ENCODE measurements around the gene SGPL1. TPM values are rescaled to one million over a fixed set of nuclear protein-coding genes. Genes with fewer than 3 reads are reported as not detected.

SGPL1 gene
- total RNA-seq, 1 donor from 2014 or later, result 42.6 TPM

DNA sequence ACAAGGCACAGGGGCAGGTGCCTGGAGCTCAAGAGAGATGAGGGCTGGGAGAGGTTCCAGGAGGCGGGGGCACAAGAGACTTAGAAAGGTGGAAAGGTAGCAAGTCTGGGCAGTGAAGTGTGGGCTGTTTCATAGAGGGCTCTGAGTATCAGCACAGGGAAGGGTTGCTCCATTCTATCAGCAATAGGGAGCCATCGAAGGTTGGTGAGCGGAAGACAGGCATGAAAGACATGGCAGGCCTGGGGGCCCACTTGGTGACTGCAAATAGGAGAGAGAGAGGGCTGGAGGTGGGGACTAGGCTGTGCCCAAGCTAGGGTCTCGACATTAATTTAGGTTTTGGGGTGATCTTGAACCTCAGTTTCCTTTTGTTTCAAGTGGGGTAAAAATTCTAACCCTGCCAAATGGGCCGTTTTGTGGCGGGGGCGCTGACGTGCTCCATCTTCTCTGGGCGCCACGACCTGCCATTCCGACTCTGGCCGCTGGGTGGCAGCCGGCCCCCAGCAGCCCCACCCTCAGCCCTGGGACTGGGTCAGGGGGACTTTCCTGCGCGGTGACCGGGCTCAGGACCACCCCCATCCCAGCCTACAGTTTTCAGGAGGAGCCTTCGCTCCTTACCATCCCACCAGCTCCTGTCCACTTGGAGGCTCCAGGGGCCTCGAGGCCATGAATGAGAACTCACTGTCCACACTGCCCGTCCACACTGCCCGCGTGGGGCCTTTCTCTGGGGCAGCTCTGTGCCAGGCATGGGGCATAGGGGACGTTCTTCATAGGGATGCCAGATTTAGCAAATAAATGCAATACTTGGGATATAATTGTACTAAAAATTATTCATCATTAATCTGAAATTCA, 109.9 kb downstream of the SGPL1 start:
- no peak for DNase-seq

DNA sequence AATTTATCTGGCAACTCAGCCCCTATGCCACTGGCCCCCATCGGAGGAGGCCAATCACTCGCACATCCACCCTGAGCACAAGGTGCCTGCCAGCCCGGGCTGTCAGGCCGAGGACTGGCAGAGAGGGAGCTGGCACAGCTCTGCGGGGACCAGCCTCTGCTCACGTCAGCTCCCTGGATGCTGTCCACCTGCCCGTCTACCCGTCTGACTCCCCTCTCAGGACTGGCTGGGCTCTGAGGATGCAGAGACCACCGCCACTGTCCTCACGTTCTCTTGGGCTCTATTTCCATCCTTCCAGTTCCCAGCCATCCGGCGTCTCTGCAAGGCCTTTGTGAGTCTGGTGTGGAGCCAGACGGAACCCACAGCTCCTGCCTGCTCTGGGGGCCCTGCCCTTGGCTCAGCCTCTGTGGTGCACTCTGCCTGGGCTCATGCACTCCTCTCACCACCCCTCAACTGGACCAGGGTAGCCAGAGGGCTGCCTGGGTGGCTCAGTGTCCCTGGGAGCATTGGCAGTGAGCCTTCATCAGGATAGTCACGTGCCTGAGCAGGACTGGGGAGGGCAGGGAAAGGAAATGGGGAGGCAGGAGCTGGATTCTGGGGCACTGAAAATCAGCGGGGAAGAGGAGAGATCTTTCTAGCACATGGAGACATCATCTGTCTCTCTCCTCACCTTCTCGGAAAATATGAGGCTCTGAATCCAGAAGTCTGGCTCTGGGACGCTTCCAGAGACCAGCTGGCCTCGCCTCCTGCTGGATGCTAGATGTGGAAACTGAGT, 110.7 kb downstream of the SGPL1 start:
- DNase-seq, result no peak

DNA sequence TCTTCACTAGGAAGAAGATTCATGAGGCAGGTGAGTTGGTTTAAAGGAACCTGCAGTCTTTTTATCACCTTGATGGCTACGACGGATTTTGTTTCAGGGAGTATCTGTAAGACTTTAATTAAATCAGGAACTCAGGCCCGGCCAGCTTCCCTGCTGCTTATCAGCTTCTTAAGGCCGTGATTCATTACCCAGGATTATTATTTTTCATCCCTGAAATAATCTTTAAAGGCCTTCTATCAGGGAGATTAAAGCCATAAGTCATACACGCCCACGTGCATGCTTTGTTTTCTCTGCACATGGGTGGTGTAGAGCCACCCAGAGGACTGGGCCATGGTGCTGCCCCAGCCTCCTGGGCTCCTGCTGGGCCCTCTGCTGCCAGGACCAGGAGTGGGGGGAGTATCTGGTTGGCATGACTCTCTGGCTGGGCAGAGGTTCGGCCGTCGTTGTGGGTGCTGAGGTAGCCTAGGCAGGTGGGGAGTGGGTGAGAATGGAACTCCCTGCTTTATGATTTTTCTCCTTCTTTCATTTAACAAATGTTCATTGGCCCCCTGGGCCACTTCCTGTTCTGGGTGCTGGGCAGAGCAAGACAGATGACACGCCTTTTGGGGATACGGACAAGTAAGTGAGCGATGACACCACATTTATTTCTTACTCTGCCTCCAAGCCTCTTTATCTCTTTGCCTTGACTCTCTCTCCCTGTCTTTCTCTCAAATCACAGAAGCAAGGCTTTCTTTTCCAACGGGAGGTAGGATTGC, 111.6 kb downstream of the SGPL1 start:
- no peak for DNase-seq

DNA sequence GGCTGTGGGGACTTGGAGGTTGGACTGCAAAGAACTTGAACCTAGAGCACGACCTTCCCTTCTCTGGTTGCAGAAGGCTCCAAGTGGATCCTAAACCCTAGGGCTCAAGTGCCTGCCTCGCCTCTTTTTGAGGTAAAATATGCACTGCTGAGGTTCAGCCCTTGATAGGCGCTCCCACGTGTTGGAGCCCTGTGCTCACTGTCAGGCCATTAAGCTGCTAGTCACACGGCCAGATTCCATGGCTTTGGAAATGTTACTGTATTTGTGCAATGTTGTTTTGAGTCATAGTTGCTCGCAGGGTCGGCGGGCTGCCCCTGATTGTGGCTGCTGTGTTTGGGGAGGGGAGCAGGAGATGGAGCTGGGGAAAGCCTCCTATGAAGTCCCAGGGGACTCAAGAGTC, 112.4 kb downstream of the SGPL1 start:
- DNase-seq, result no peak

DNA sequence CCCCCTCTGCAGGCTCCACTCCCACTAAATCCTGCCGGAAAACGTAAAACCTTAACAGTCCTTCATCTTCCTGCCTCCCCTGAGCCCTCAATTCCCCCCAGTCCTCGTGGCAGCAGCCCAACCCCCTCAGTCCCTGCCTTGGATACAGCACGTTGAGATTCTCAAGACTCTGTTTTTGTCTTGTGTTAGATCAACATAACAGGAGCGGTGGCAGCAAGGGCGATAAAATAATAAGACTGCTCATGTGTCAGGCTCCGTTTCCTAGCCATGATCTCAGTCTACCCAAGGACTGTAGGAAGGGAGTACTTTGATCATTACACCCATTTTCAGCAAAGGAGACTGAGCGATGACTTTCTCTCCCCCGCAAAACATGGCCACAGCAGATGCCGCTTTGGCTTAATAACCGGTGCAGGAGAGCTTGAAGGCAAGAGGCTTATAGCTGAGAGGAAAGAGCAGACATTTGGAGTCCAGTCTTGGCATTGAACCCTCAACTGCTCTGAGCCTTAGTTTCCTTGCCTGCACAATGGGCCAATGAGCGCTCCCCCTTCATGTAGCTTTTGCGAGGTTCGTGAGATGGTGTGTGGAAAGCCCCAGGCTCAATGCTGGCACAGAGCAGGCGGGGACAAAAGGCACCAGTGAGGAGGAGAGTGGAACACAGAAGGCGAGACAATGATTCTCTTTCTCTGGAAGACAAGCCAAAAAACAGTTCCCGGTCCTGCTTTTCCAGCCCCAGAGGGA, 114.7 kb downstream of the SGPL1 start:
- no peak for DNase-seq

Small RNAs within 50 kb of the gene (small RNA-seq; reads per million reads assigned to genes)
- not detected for gene RPS26P40

Other genes with a start within 250 kb of the SGPL1 start
- not detected for gene PRF1, start 213.2 kb upstream of the SGPL1 start, total RNA-seq
- gene ADAMTS14, start 143.4 kb upstream of the SGPL1 start, total RNA-seq, result 0.16 TPM
- not detected for gene TBATA, start 30.6 kb upstream of the SGPL1 start, total RNA-seq
- 6.2 TPM for gene PCBD1, start 72.6 kb downstream of the SGPL1 start, total RNA-seq